HepG2 (cell line): ENCODE data around the gene BSG. TPM values are rescaled to one million over a fixed set of nuclear protein-coding genes. Genes with fewer than 3 reads are reported as not detected.

Experiments
- FOXA1 ChIP-seq, 2 experiments: fragments of 450-650 bp in 1 of 2; sonication (generic) in 1 of 2; formaldehyde crosslinking in 1 of 2; IDR thresholded peaks; 2 replicates each; pipeline versions ENCODE4 v1.4.0 to v1.6.1; 2016 to 2020; ENCODE audit warnings: missing genetic modification reagents in 1 of 2
- GATA4 ChIP-seq: sonication (generic); IDR thresholded peaks from 2 replicates; pipeline ENCODE4 v1.6.1; 2016; ENCODE audit warnings: antibody characterized with exemption, low read depth, borderline replicate concordance
- IKZF5 ChIP-seq: IDR thresholded peaks from 2 replicates; pipeline ENCODE4 v1.6.1; 2018; ENCODE audit warnings: missing genetic modification reagents, mild to moderate bottlenecking, missing compliant biosample characterization
- KAT8 ChIP-seq: IDR thresholded peaks from 2 replicates; pipeline ENCODE4 v1.6.1; 2016; ENCODE audit warnings: missing genetic modification reagents, missing compliant biosample characterization
- MATR3 ChIP-seq: sonication (generic); formaldehyde crosslinking; IDR thresholded peaks from 2 replicates; pipeline ENCODE4 v1.4.0; 2020; ENCODE audit warnings: missing genetic modification reagents
- NFYB ChIP-seq: sonication (generic); formaldehyde crosslinking; IDR thresholded peaks from 2 replicates; pipeline ENCODE4 v1.4.0; 2020; ENCODE audit warnings: missing genetic modification reagents
- ONECUT2 ChIP-seq: sonication (generic); formaldehyde crosslinking; IDR thresholded peaks from 2 replicates; pipeline ENCODE4 v1.4.0; 2020; ENCODE audit warnings: missing genetic modification reagents
- PRDM4 ChIP-seq: sonication (generic); formaldehyde crosslinking; IDR thresholded peaks from 2 replicates; pipeline ENCODE4 v1.9.0; 2021; ENCODE audit warnings: missing genetic modification reagents, borderline replicate concordance
- SAFB2 ChIP-seq: sonication (generic); formaldehyde crosslinking; IDR thresholded peaks from 2 replicates; pipeline ENCODE4 v1.5.1; 2020; ENCODE audit warnings: missing genetic modification reagents, low read depth, mild to moderate bottlenecking, borderline replicate concordance
- TGIF2 ChIP-seq: IDR thresholded peaks from 2 replicates; pipeline ENCODE4 v1.6.1; 2016; ENCODE audit warnings: control low read depth, missing compliant biosample characterization
- ZBTB14 ChIP-seq: sonication (generic); formaldehyde crosslinking; IDR thresholded peaks from 2 replicates; pipeline ENCODE4 v1.4.0; 2020; ENCODE audit warnings: missing genetic modification reagents
- ZNF367 ChIP-seq: sonication (generic); formaldehyde crosslinking; IDR thresholded peaks from 2 replicates; pipeline ENCODE4 v1.4.0; 2020; ENCODE audit warnings: missing genetic modification reagents, borderline replicate concordance
- ZNF407 ChIP-seq: sonication (generic); formaldehyde crosslinking; IDR thresholded peaks from one replicate; pipeline ENCODE4 v1.5.1; 2020; ENCODE audit warnings: mild to moderate bottlenecking, missing genetic modification reagents; ENCODE audit errors: not compliant biosample characterization
- polyA plus RNA-seq, 8 experiments: library from polyadenylated mRNA; depleted of rRNA in 3 of 8; stranded (reverse) in 7 of 8; unstranded in 1 of 8; fragments of >200 nt; fragmentation: Illumina TruSeq in 4 of 8; extraction: Trizol in 4 of 8; gene quantifications; 2 replicates each; pipeline versions ENCODE4 v1.2.1 to v1.2.3, GENCODE V29; 2011 to 2016; ENCODE audit warnings: low read depth in 4 of 8, missing spikeins in 1 of 8, mixed read lengths in 1 of 8; ENCODE audit not compliant: insufficient read depth in 1 of 8
- total RNA-seq, 5 experiments: library from RNA; depleted of rRNA; stranded (reverse); fragments of >200 nt; fragmentation: Illumina TruSeq; extraction: Trizol; gene quantifications; 2 replicates each; pipeline ENCODE4 v1.2.3, GENCODE V29; 2016; ENCODE audit warnings: low read depth in 1 of 5

Gene BSG
- total and polyA plus RNA-seq, 2 of the 13 experiments (the other 11 are each of a cell fraction or from before 2014, with no cell fraction given): 309 to 754 TPM

GRCh38 chr19:532561-533363 is 39.6 kb upstream of the BSG start (continued):
- TF ChIP-seq IKZF5 (no peak), NFYB (no peak), TGIF2 (no peak), MATR3 (CRISPR knock-in tag) (no peak), PRDM4 (CRISPR knock-in tag) (no peak), ONECUT2 (no peak), ZNF407 (CRISPR knock-in tag) (no peak), GATA4 (no peak), KAT8 (CRISPR knock-in tag) (peak; percentile 20; the same call in 1 of the 2 replicates), SAFB2 (CRISPR knock-in tag) (no peak; the same call in 1 of the 2 replicates), FOXA1 (IDR thresholded peaks at IDR 0.05) (no peak), FOXA1 (CRISPR knock-in tag; IDR thresholded peaks at IDR 0.05) (no peak), ZNF367 (CRISPR knock-in tag) (no peak), ZBTB14 (no peak)
